HT1080 (cell line): Measurements from ENCODE around the gene AP1S1. TPM values are rescaled to one million over a fixed set of nuclear protein-coding genes. Genes with fewer than 3 reads are reported as not detected.

Experiments
- DNase-seq: peaks from one replicate; pipeline ENCODE4 v3.0.0-alpha.2; 2015; ENCODE audit warnings: low read depth
- total RNA-seq: library from RNA; depleted of rRNA; stranded (reverse); fragments of >200 nt; shearing (Covaris generic); gene quantifications from 2 replicates; pipeline ENCODE4 v1.2.3, GENCODE V29; 2014

Gene AP1S1
- total RNA-seq, 1 experiment from 2014 or later: 184 TPM

- peak; percentile 68 for DNase-seq
Observed at GRCh38 chr7:101169838-101170551, 15.7 kb downstream of the AP1S1 start.

GRCh38 chr7:101170617-101171441, 16.6 kb downstream of the AP1S1 start:
- DNase-seq: no peak

- DNase-seq: no peak
Observed at GRCh38 chr7:101171442-101171837, 17.2 kb downstream of the AP1S1 start.

- no peak for DNase-seq
Observed at GRCh38 chr7:101172005-101172853, 18.0 kb downstream of the AP1S1 start.

- peak; percentile 81 for DNase-seq
Observed at GRCh38 chr7:101172854-101173751, 18.8 kb downstream of the AP1S1 start.

GRCh38 chr7:101173752-101174244, 19.5 kb downstream of the AP1S1 start:
- DNase-seq: peak; percentile 55

GRCh38 chr7:101174322-101174854, 20.1 kb downstream of the AP1S1 start:
- DNase-seq: no peak

- no peak for DNase-seq
Observed at GRCh38 chr7:101175664-101176063, 21.4 kb downstream of the AP1S1 start.

GRCh38 chr7:101177644-101178043, 23.4 kb downstream of the AP1S1 start:
- DNase-seq: no peak

GRCh38 chr7:101179117-101179516, 24.8 kb downstream of the AP1S1 start:
- no peak for DNase-seq

- no peak for DNase-seq
Observed at GRCh38 chr7:101179713-101180112, 25.4 kb downstream of the AP1S1 start.

GRCh38 chr7:101180130-101180755, 26.0 kb downstream of the AP1S1 start, which contains the start of gene NAT16:
Gene NAT16 (minus strand): TSS chr7:101180293. CDS start chr7:101174807, 5,486 bp downstream.
- no peak for DNase-seq

GRCh38 chr7:101185258-101185839, 31.1 kb downstream of the AP1S1 start:
- peak; percentile 64 for DNase-seq

GRCh38 chr7:101186194-101186593, 31.9 kb downstream of the AP1S1 start:
- DNase-seq: no peak

GRCh38 chr7:101186844-101187428, 32.7 kb downstream of the AP1S1 start:
- no peak for DNase-seq

- DNase-seq: no peak
Observed at GRCh38 chr7:101189109-101189508, 34.8 kb downstream of the AP1S1 start.

- no peak for DNase-seq
Observed at GRCh38 chr7:101195884-101196283, 41.6 kb downstream of the AP1S1 start.

GRCh38 chr7:101197991-101198390, 43.7 kb downstream of the AP1S1 start:
- no peak for DNase-seq

GRCh38 chr7:101198476-101198875, 44.2 kb downstream of the AP1S1 start:
- DNase-seq: no peak
